K562 (cell line): ENCODE measurements around the gene COLEC12.

ENCODE experiments used
- ARID2 ChIP-seq: fragments of 450-650 bp; IDR thresholded peaks from 2 replicates; pipeline ENCODE4 v1.6.1; 2017; ENCODE audit warnings: antibody characterized with exemption, mild to moderate bottlenecking
- CREM ChIP-seq: IDR thresholded peaks from 2 replicates; pipeline ENCODE4 v1.6.1; 2014; ENCODE audit warnings: antibody characterized with exemption, low read depth
- EP300 ChIP-seq: IDR thresholded peaks from 2 replicates; pipeline ENCODE4 v1.6.1; 2012; ENCODE audit warnings: low read length, improper control_type of control experiment
- POLR2A ChIP-seq: fragments of 450-650 bp; conservative IDR thresholded peaks from 2 replicates; pipeline ENCODE4 v1.6.1; 2016
- POLR2AphosphoS2 ChIP-seq: IDR thresholded peaks from 2 replicates; pipeline ENCODE4 v1.6.1; 2012; ENCODE audit warnings: low read length, improper control_type of control experiment
- TCF7L2 ChIP-seq: fragments of 150-350 bp; IDR thresholded peaks from 2 replicates; pipeline ENCODE4 v1.6.1; 2016; ENCODE audit warnings: low read depth, mild to moderate bottlenecking, low read length, moderate library complexity
- ZNF695 ChIP-seq: fragments of 450-650 bp; formaldehyde crosslinking; IDR thresholded peaks from 2 replicates; pipeline ENCODE4 v1.4.0; 2020; ENCODE audit warnings: mild to moderate bottlenecking, moderate library complexity
- ZNF77 ChIP-seq: fragments of 250-450 bp; sonication (Bioruptor Pico); IDR thresholded peaks from 2 replicates; pipeline ENCODE4 v1.5.0; 2020
- TF ChIP-seq, protein P1 (sequence below): sonication (generic); formaldehyde crosslinking; IDR thresholded peaks from 2 replicates; pipeline ENCODE4 v1.8.1; 2022; ENCODE audit warnings: missing genetic modification reagents
- TF ChIP-seq, protein P2 (sequence below): sonication (generic); formaldehyde crosslinking; IDR thresholded peaks from 2 replicates; pipeline ENCODE4 v1.9.0; 2022; ENCODE audit warnings: mild to moderate bottlenecking, missing genetic modification reagents

DNA sequence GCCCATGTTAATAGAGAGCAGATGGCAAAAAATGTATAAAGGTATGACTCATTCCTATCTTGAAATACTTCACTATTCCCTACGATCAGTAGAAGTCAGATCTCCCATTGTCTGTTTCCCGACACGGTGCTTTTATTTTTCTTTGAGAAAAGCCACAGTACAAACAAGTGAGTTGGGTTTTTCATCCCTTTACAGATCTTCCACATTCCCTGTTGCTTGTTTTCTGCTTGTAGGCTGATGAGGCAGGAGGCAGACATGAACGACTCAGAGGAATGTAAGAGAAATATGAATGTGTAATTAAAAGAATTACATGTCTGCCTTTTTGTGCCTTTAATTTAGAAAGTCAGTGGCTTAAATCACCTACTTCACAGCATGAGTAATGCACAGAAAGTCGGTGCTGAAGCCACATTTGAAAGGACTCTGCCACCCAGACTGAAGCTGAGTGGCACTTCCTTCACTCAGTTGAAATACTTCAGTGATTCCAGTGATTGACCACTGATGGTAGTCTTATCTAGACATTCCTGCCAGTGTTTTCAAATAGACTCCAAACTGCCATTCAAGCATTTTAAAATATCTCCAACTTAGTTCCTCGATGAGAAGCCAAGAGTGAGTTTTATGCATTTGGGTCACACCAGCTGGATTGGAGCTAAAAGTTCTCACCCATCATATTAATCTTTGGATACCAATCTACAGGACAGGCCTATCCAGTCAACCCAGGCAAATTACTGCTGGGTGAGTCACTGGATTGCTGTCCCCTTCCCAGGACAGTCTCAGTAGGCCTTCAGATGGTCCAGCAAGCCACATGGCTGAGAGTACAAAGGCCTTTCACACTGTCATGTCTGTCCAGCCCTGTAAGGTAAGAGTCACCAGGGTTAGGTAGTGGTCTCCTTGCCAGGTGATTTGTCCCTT is 79.0 kb downstream of the COLEC12 start:
- TF ChIP-seq, protein P1, sequence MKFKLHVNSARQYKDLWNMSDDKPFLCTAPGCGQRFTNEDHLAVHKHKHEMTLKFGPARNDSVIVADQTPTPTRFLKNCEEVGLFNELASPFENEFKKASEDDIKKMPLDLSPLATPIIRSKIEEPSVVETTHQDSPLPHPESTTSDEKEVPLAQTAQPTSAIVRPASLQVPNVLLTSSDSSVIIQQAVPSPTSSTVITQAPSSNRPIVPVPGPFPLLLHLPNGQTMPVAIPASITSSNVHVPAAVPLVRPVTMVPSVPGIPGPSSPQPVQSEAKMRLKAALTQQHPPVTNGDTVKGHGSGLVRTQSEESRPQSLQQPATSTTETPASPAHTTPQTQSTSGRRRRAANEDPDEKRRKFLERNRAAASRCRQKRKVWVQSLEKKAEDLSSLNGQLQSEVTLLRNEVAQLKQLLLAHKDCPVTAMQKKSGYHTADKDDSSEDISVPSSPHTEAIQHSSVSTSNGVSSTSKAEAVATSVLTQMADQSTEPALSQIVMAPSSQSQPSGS (CRISPR knock-in tag): no peak
- TF ChIP-seq TCF7L2: no peak
- no peak for TF ChIP-seq ARID2
- TF ChIP-seq POLR2AphosphoS2: no peak
- no peak for TF ChIP-seq CREM
- no peak for TF ChIP-seq POLR2A
- TF ChIP-seq EP300: no peak
- TF ChIP-seq, protein P2, sequence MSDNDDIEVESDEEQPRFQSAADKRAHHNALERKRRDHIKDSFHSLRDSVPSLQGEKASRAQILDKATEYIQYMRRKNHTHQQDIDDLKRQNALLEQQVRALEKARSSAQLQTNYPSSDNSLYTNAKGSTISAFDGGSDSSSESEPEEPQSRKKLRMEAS (CRISPR knock-in tag): no peak
- no peak for TF ChIP-seq ZNF77
- TF ChIP-seq ZNF695: no peak
